Panc1 (cell line): ENCODE results near the gene TUBG1. TPM values are rescaled to one million over a fixed set of nuclear protein-coding genes. Genes with fewer than 3 reads are reported as not detected.

Experiments
- ATAC-seq: fragments of 200-7000 bp; cut with Tn5 transposase; 2 replicates; pipeline ENCODE4 v1.9.1; 2020; ENCODE audit warnings: mild to moderate bottlenecking, moderate library complexity
- BruUV-seq: library from RNA; stranded (reverse); fragments of 400-500 nt; replicated peaks from 2 replicates; lab custom pipeline; 2021; lab: Mats Ljungman, UMichigan
- CTCF ChIA-PET: fragments of 300-600 bp; sonication (Branson Sonifier 250); formaldehyde crosslinking; loops from one replicate; lab custom pipeline; 2022; ENCODE audit warnings: antibody characterized with exemption; lab: Charles Lee
- POLR2A ChIA-PET: fragments of 300-600 bp; sonication (Branson Sonifier 250); formaldehyde crosslinking; loops from one replicate; lab custom pipeline; 2022; ENCODE audit warnings: antibody characterized with exemption; lab: Charles Lee
- DNase-seq: peaks from one replicate; pipeline ENCODE4 v3.0.0-alpha.2; 2010; ENCODE audit warnings: low read depth, low spot score
- H3K27ac ChIP-seq: 2 replicates; pipeline ENCODE4 v1.5.1; 2011; ENCODE audit warnings: mild to moderate bottlenecking, low read length, inconsistent platforms
- H3K27me3 ChIP-seq: fragments of 200-500 bp; sonication (Bioruptor generic); 2 replicates; pipeline ENCODE4 v1.6.0; 2014; ENCODE audit warnings: low read length, inconsistent platforms; ENCODE audit not compliant: control insufficient read depth, insufficient read depth
- H3K36me3 ChIP-seq: fragments of 200-500 bp; sonication (Bioruptor generic); 2 replicates; pipeline ENCODE4 v1.5.1; 2014; ENCODE audit warnings: inconsistent platforms, mild to moderate bottlenecking, low read length, moderate library complexity; ENCODE audit not compliant: control insufficient read depth, insufficient read depth
- H3K4me1 ChIP-seq: 2 replicates; pipeline ENCODE4 v1.5.1; 2011; ENCODE audit warnings: inconsistent platforms, mild to moderate bottlenecking, low read length, moderate library complexity; ENCODE audit not compliant: control insufficient read depth, insufficient read depth
- H3K4me3 ChIP-seq, 2 experiments: 2 replicates each; pipeline ENCODE4 v1.5.1; 2011 to 2012; ENCODE audit warnings: low read depth in 2 of 2, low read length in 2 of 2, mild to moderate bottlenecking in 2 of 2, inconsistent platforms in 1 of 2, moderate library complexity in 1 of 2
- H3K9me3 ChIP-seq: fragments of 200-500 bp; sonication (Bioruptor generic); 2 replicates; pipeline ENCODE4 v1.5.1; 2014; ENCODE audit warnings: low read depth, mild to moderate bottlenecking, inconsistent platforms, low read length, moderate library complexity; ENCODE audit not compliant: control insufficient read depth, insufficient read depth
- POLR2AphosphoS5 ChIP-seq: IDR thresholded peaks from 2 replicates; pipeline ENCODE4 v1.6.1; 2012; ENCODE audit warnings: mild to moderate bottlenecking, low read depth, low read length, moderate library complexity
- REST ChIP-seq, 2 experiments: IDR thresholded peaks; 2 replicates each; pipeline ENCODE4 v1.6.1; 2011 to 2012; ENCODE audit warnings: low read depth in 2 of 2, control low read depth in 1 of 2, low read length in 1 of 2, mild to moderate bottlenecking in 1 of 2, moderate library complexity in 1 of 2; ENCODE audit not compliant: insufficient read depth in 1 of 2
- SIN3A ChIP-seq: IDR thresholded peaks from 2 replicates; pipeline ENCODE4 v1.6.1; 2012; ENCODE audit warnings: low read depth, mild to moderate bottlenecking, low read length, moderate library complexity, borderline replicate concordance; ENCODE audit not compliant: insufficient read depth
- TCF7L2 ChIP-seq: IDR thresholded peaks from 2 replicates; pipeline ENCODE4 v1.6.1; 2011; ENCODE audit warnings: mild to moderate bottlenecking, low read depth, low read length, inconsistent platforms
- in situ Hi-C: cut with HindIII; loops from 2 replicates; pipeline ENCODE4 v1.10.0; 2016; ENCODE audit warnings: low sequenced_read_pairs, low pct_unique_long_range_greater_than_20kb
- intact Hi-C: fragments of 100-400 bp; cut with micrococcal nuclease; formaldehyde crosslinking; loops from one replicate; pipeline ENCODE4 v1.10.0; 2022; ENCODE audit not compliant: unreplicated experiment
- total RNA-seq: library from RNA; stranded (reverse); gene quantifications from one replicate; pipeline ENCODE4 v1.2.1, GENCODE V29; 2021; ENCODE audit not compliant: unreplicated experiment
- TF ChIP-seq, protein P1 (sequence below): fragments of 450-650 bp; IDR thresholded peaks from 2 replicates; pipeline ENCODE4 v1.5.1; 2017; ENCODE audit warnings: mild to moderate bottlenecking

The TUBG1 gene
- total RNA-seq, 1 experiment from 2014 or later = 99.8 TPM

- Histone ChIP-seq H3K27me3 (no peaks in the 10 kb centered on the region), H3K4me1 (no peaks in the 10 kb centered on the region), H3K9me3 (no peaks in the 10 kb centered on the region), H3K4me3 (no peak overlapping the region), H3K27ac (no peak overlapping the region), H3K36me3 (no peaks in the 10 kb centered on the region)
- no TSS peak for BruUV-seq
- no peak for ATAC-seq
- in situ Hi-C loops (no loop called here), intact Hi-C loops (no loop called here)
- CTCF ChIA-PET = no interaction called here
- POLR2A ChIA-PET = no interaction called here
- DNase-seq = no peak
- TF ChIP-seq SIN3A (no peak), TCF7L2 (no peak), REST (IDR thresholded peaks at IDR 0.05; ENCODE audit: insufficient read depth in 1 of 2, low read depth in 2 of 2, low read length in 1 of 2) (no peak), POLR2AphosphoS5 (no peak)
- TF ChIP-seq, protein P1, sequence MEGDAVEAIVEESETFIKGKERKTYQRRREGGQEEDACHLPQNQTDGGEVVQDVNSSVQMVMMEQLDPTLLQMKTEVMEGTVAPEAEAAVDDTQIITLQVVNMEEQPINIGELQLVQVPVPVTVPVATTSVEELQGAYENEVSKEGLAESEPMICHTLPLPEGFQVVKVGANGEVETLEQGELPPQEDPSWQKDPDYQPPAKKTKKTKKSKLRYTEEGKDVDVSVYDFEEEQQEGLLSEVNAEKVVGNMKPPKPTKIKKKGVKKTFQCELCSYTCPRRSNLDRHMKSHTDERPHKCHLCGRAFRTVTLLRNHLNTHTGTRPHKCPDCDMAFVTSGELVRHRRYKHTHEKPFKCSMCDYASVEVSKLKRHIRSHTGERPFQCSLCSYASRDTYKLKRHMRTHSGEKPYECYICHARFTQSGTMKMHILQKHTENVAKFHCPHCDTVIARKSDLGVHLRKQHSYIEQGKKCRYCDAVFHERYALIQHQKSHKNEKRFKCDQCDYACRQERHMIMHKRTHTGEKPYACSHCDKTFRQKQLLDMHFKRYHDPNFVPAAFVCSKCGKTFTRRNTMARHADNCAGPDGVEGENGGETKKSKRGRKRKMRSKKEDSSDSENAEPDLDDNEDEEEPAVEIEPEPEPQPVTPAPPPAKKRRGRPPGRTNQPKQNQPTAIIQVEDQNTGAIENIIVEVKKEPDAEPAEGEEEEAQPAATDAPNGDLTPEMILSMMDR = no peak
Measured at GRCh38 chr17:42642336-42642735, 32.9 kb downstream of the TUBG1 start.

DNA sequence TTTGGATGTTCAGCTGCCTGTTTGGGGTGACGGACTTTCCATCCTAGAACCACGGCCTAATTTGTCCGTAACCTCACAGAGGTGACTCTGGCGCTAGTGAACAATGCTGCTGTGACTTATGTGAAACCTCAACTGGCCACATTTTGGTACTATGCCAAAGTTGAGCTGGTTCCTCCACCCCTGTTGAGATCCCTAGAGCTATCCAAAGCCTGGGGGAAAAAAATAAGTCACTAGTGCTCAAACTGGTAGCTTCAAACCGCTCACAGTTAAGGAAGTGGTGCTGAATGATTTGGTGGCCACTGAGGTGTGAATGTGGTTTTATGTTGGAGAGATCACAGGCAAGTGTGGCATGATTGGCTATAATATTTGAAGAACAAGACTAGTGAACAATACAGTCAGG, 38.3 kb downstream of the TUBG1 start:
- H3K27me3 ChIP-seq = no peaks in the 10 kb centered on the region
- no peak overlapping the region for H3K4me3 ChIP-seq
- H3K27ac ChIP-seq = no peak overlapping the region
- no peak for ATAC-seq
- ChIA-PET POLR2A (interaction anchor here (0.6 kb wide), 2 partner anchors 9 kb away, joined by 6 read pairs; no protein-coding TSS in a partner anchor), CTCF (no interaction called here)
- TF ChIP-seq SIN3A (no peak), REST (IDR thresholded peaks at IDR 0.05; ENCODE audit: insufficient read depth in 1 of 2, low read depth in 2 of 2, low read length in 1 of 2) (no peak), POLR2AphosphoS5 (no peak), TCF7L2 (no peak)
- TF ChIP-seq, protein P1 = no peak
- no TSS peak for BruUV-seq
- no peaks in the 10 kb centered on the region for H3K9me3 ChIP-seq
- in situ Hi-C loops (no loop called here), intact Hi-C loops (no loop called here)
- no peaks in the 10 kb centered on the region for H3K36me3 ChIP-seq
- no peaks in the 10 kb centered on the region for H3K4me1 ChIP-seq
- DNase-seq = no peak
